Measurements from ENCODE around the gene ABLIM2. TPM values are rescaled to one million over a fixed set of nuclear protein-coding genes. Genes with fewer than 3 reads are reported as not detected.

ABLIM2 gene
- total RNA-seq, 2 experiments from 2014 or later: 0.76 TPM; not detected in 1

GRCh38 chr4:7971881-7972500, 186.6 kb downstream of the ABLIM2 start:
- Histone ChIP-seq H3K27ac (ENCODE audit: low read depth, low read length, poor library complexity, severe bottlenecking) (no peak overlapping the region), H3K79me2 (ENCODE audit: insufficient read depth, low read depth, low read length) (no peaks in the 10 kb centered on the region), H4K20me1 (ENCODE audit: insufficient read depth, low read length) (no peaks in the 10 kb centered on the region), H3K4me3 (ENCODE audit: low read depth, low read length, poor library complexity, severe bottlenecking) (no peak overlapping the region), H3K9me2 (ENCODE audit: insufficient read depth, low read length) (no peaks in the 10 kb centered on the region), H3K9me3 (ENCODE audit: low read length) (no peaks in the 10 kb centered on the region), H2AFZ (ENCODE audit: low read length) (no peak overlapping the region), H3K4me2 (ENCODE audit: low read length) (no peak overlapping the region), H3K36me3 (ENCODE audit: insufficient read depth, low read length) (no peaks in the 10 kb centered on the region), H3K4me1 (ENCODE audit: insufficient read depth, low read length, poor library complexity, severe bottlenecking) (no peaks in the 10 kb centered on the region)
- intact Hi-C loops (cut with micrococcal nuclease; ENCODE audit: unreplicated experiment): no loop called here
- no peak for DNase-seq (ENCODE audit: low spot score)
- ChIA-PET CTCF (ENCODE audit: unreplicated experiment) (no interaction called here), POLR2A (no interaction called here)
- no TSS peak for BruUV-seq (replicated peaks)
- TF ChIP-seq CTCF (conservative IDR thresholded peaks at IDR 0.05; ENCODE audit: low read length) (no peak), EZH2phosphoT487 (IDR thresholded peaks at IDR 0.05; ENCODE audit: borderline replicate concordance, low read depth, low read length) (no peak)

GRCh38 chr4:7971159-7971631, 187.4 kb downstream of the ABLIM2 start:
- no peaks in the 10 kb centered on the region for H3K9me2 ChIP-seq (ENCODE audit: insufficient read depth, low read length)
- no peak overlapping the region for H3K27ac ChIP-seq (ENCODE audit: low read depth, low read length, poor library complexity, severe bottlenecking)
- no peaks in the 10 kb centered on the region for H4K20me1 ChIP-seq (ENCODE audit: insufficient read depth, low read length)
- no peaks in the 10 kb centered on the region for H3K4me1 ChIP-seq (ENCODE audit: insufficient read depth, low read length, poor library complexity, severe bottlenecking)
- no peak for DNase-seq (ENCODE audit: low spot score)
- no peaks in the 10 kb centered on the region for H3K9me3 ChIP-seq (ENCODE audit: low read length)
- no TSS peak for BruUV-seq (replicated peaks)
- ChIA-PET CTCF (ENCODE audit: unreplicated experiment) (no interaction called here), POLR2A (no interaction called here)
- TF ChIP-seq CTCF (conservative IDR thresholded peaks at IDR 0.05; ENCODE audit: low read length): no peak
- no peak for TF ChIP-seq EZH2phosphoT487 (IDR thresholded peaks at IDR 0.05; ENCODE audit: borderline replicate concordance, low read depth, low read length)
- intact Hi-C loops (cut with micrococcal nuclease; ENCODE audit: unreplicated experiment): no loop called here
- no peaks in the 10 kb centered on the region for H3K79me2 ChIP-seq (ENCODE audit: insufficient read depth, low read depth, low read length)
- H3K36me3 ChIP-seq (ENCODE audit: insufficient read depth, low read length): no peaks in the 10 kb centered on the region
- no peak overlapping the region for H2AFZ ChIP-seq (ENCODE audit: low read length)
- H3K4me3 ChIP-seq (ENCODE audit: low read depth, low read length, poor library complexity, severe bottlenecking): no peak overlapping the region
- no peak overlapping the region for H3K4me2 ChIP-seq (ENCODE audit: low read length)

- no peaks in the 10 kb centered on the region for H3K79me2 ChIP-seq (ENCODE audit: insufficient read depth, low read depth, low read length)
- DNase-seq (ENCODE audit: low spot score): no peak
- no peak overlapping the region for H3K4me3 ChIP-seq (ENCODE audit: low read depth, low read length, poor library complexity, severe bottlenecking)
- H3K9me3 ChIP-seq (ENCODE audit: low read length): no peaks in the 10 kb centered on the region
- H2AFZ ChIP-seq (ENCODE audit: low read length): peak overlapping the region; percentile 73
- BruUV-seq (replicated peaks): no TSS peak
- H3K4me2 ChIP-seq (ENCODE audit: low read length): no peak overlapping the region
- CTCF ChIA-PET (ENCODE audit: unreplicated experiment): no interaction called here
- POLR2A ChIA-PET: no interaction called here
- H3K9me2 ChIP-seq (ENCODE audit: insufficient read depth, low read length): no peaks in the 10 kb centered on the region
- H3K4me1 ChIP-seq (ENCODE audit: insufficient read depth, low read length, poor library complexity, severe bottlenecking): no peaks in the 10 kb centered on the region
- no peaks in the 10 kb centered on the region for H4K20me1 ChIP-seq (ENCODE audit: insufficient read depth, low read length)
- TF ChIP-seq EZH2phosphoT487 (IDR thresholded peaks at IDR 0.05; ENCODE audit: borderline replicate concordance, low read depth, low read length): no peak
- TF ChIP-seq CTCF (conservative IDR thresholded peaks at IDR 0.05; ENCODE audit: low read length): no peak
- H3K27ac ChIP-seq (ENCODE audit: low read depth, low read length, poor library complexity, severe bottlenecking): no peak overlapping the region
- no peaks in the 10 kb centered on the region for H3K36me3 ChIP-seq (ENCODE audit: insufficient read depth, low read length)
- intact Hi-C loops (cut with micrococcal nuclease; ENCODE audit: unreplicated experiment): no loop called here
These were observed 188.2 kb downstream of the ABLIM2 start for GRCh38 chr4:7970361-7970946.
